Smooth muscle cell (in vitro differentiated cells): ENCODE measurements around the gene OAS3. TPM values are rescaled to one million over a fixed set of nuclear protein-coding genes. Genes with fewer than 3 reads are reported as not detected.

Source experiments
- DNase-seq: peaks from one replicate; lab custom pipeline; 2025; ENCODE audit not compliant: unreplicated experiment; lab: John Stamatoyannopoulos, UW
- H2AFZ ChIP-seq: fragments of 200-600 bp; sonication (generic); 2 replicates; pipeline ENCODE4 v1.6.0; 2016; ENCODE audit warnings: antibody characterized with exemption, low read depth, mild to moderate bottlenecking
- H3F3A ChIP-seq: fragments of 200-600 bp; sonication (generic); 2 replicates; pipeline ENCODE4 v1.6.0; 2017; ENCODE audit warnings: antibody characterized with exemption, low read depth
- H3K27ac ChIP-seq: fragments of 200-600 bp; sonication (generic); 2 replicates; pipeline ENCODE4 v1.5.1; 2016; ENCODE audit warnings: low read depth, mild to moderate bottlenecking
- H3K27me3 ChIP-seq: fragments of 200-600 bp; sonication (generic); 2 replicates; pipeline ENCODE4 v1.6.1; 2016; ENCODE audit warnings: low read depth, mild to moderate bottlenecking
- H3K36me3 ChIP-seq: fragments of 200-600 bp; sonication (generic); 2 replicates; pipeline ENCODE4 v1.5.1; 2016; ENCODE audit warnings: low read depth
- H3K4me1 ChIP-seq: fragments of 200-600 bp; sonication (generic); 2 replicates; pipeline ENCODE4 v1.5.1; 2016; ENCODE audit warnings: low read depth
- H3K4me2 ChIP-seq: fragments of 200-600 bp; sonication (generic); 2 replicates; pipeline ENCODE4 v1.6.0; 2016; ENCODE audit warnings: mild to moderate bottlenecking
- H3K4me3 ChIP-seq: fragments of 200-600 bp; sonication (generic); 2 replicates; pipeline ENCODE4 v1.5.1; 2016; ENCODE audit warnings: mild to moderate bottlenecking
- H3K79me2 ChIP-seq: fragments of 200-600 bp; sonication (generic); 2 replicates; pipeline ENCODE4 v1.6.0; 2016; ENCODE audit warnings: low read depth, mild to moderate bottlenecking
- H3K9ac ChIP-seq: fragments of 200-600 bp; sonication (generic); 2 replicates; pipeline ENCODE4 v1.6.0; 2016; ENCODE audit warnings: low read depth
- H3K9me3 ChIP-seq: fragments of 200-600 bp; sonication (generic); replicated peaks from 2 replicates; pipeline ENCODE4 v1.5.1; 2016; ENCODE audit warnings: low read depth
- H4K20me1 ChIP-seq: fragments of 200-600 bp; sonication (generic); 2 replicates; pipeline ENCODE4 v1.6.0; 2016; ENCODE audit warnings: low read depth
- WGBS: methylation state at CpG from one replicate; pipeline ENCODE4 v1.1.7; 2016; ENCODE audit warnings: low lambda C conversion rate; 5-methylcytosine and 5-hydroxymethylcytosine counted together
- polyA plus RNA-seq: library from polyadenylated mRNA; unstranded; fragments of >200 nt; fragmentation: Nextera tagmentation; extraction: Ambion mirVana; gene quantifications from 2 replicates; pipeline ENCODE4 v1.2.1, GENCODE V29; 2016
- total RNA-seq: library from RNA; depleted of rRNA; stranded (reverse); fragments of >200 nt; gene quantifications from 2 replicates; pipeline ENCODE4 v1.2.3, GENCODE V29; 2014
- TF ChIP-seq, protein P1 (sequence below): fragments of 200-600 bp; sonication (generic); IDR thresholded peaks from 2 replicates; pipeline ENCODE4 v1.5.1; 2017; ENCODE audit warnings: borderline replicate concordance, mild to moderate bottlenecking, antibody characterized with exemption; ENCODE audit not compliant: insufficient read depth, poor library complexity, severe bottlenecking

The OAS3 gene
- total and polyA plus RNA-seq, 2 experiments from 2014 or later, result 1.1 TPM; not detected in 1

DNA sequence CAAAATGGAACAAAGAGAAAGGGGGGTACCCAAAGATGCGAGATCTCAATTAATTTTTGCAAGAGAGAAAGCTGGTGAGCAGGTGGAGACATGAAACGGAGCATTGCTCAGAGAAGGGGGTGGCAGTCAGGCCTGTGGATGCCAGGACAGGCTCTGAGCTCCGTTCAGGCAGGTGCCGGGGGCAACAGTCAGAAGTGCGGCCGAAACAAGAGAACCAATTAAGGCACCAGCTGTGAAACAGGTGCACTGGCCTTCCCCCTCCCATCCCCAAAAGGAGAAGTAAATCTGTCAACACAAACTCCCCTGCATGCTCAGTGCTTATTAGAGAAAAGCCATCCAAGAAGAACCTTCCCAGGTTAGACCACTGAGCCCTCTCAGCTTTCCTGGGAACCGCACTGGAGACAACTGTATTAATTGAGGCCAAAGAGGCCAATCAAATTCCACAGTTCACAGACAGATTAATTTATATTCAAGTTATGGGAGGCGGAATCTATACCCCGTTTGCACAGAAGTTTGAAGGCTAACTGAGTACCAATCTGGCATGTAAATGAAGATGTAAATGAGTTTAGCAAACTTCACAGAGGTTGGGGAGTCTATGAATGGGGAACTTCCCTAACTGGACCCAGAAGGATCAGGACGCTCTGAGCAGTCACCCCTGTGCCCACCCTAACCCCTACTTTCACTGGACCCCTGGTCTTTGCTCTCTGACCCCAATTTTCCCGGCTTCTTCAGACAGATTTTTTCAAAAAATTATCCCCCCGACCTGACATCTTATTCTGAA lies 60.9 kb downstream of the OAS3 start:
- WGBS, result 84% methylated on average over 12 of the region's 12 CpGs
- Histone ChIP-seq H3K9ac (no peak overlapping the region), H4K20me1 (no peaks in the 10 kb centered on the region), H3K4me3 (no peak overlapping the region), H3F3A (no peaks in the 10 kb centered on the region), H2AFZ (no peak overlapping the region), H3K27me3 (no peaks in the 10 kb centered on the region), H3K9me3 (no peaks in the 10 kb centered on the region), H3K4me1 (no peaks in the 10 kb centered on the region), H3K36me3 (no peaks in the 10 kb centered on the region), H3K4me2 (no peak overlapping the region), H3K27ac (no peak overlapping the region), H3K79me2 (no peaks in the 10 kb centered on the region)
- no peak for DNase-seq
- TF ChIP-seq, protein P1, sequence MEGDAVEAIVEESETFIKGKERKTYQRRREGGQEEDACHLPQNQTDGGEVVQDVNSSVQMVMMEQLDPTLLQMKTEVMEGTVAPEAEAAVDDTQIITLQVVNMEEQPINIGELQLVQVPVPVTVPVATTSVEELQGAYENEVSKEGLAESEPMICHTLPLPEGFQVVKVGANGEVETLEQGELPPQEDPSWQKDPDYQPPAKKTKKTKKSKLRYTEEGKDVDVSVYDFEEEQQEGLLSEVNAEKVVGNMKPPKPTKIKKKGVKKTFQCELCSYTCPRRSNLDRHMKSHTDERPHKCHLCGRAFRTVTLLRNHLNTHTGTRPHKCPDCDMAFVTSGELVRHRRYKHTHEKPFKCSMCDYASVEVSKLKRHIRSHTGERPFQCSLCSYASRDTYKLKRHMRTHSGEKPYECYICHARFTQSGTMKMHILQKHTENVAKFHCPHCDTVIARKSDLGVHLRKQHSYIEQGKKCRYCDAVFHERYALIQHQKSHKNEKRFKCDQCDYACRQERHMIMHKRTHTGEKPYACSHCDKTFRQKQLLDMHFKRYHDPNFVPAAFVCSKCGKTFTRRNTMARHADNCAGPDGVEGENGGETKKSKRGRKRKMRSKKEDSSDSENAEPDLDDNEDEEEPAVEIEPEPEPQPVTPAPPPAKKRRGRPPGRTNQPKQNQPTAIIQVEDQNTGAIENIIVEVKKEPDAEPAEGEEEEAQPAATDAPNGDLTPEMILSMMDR, result no peak

GRCh38 chr12:113000433-113000832 lies 62.2 kb downstream of the OAS3 start:
- Histone ChIP-seq H3K36me3 (no peaks in the 10 kb centered on the region), H3K4me3 (no peak overlapping the region), H3K9me3 (no peaks in the 10 kb centered on the region), H3K27ac (no peak overlapping the region), H2AFZ (no peak overlapping the region), H3K4me1 (no peaks in the 10 kb centered on the region), H3K27me3 (peaks cover 6% of the 10 kb centered on the region), H3F3A (no peaks in the 10 kb centered on the region), H3K4me2 (no peak overlapping the region), H4K20me1 (no peaks in the 10 kb centered on the region), H3K9ac (no peak overlapping the region), H3K79me2 (no peaks in the 10 kb centered on the region)
- WGBS, result 79% methylated on average over 6 of the region's 6 CpGs
- no peak for DNase-seq
- TF ChIP-seq, protein P1, result no peak

DNA sequence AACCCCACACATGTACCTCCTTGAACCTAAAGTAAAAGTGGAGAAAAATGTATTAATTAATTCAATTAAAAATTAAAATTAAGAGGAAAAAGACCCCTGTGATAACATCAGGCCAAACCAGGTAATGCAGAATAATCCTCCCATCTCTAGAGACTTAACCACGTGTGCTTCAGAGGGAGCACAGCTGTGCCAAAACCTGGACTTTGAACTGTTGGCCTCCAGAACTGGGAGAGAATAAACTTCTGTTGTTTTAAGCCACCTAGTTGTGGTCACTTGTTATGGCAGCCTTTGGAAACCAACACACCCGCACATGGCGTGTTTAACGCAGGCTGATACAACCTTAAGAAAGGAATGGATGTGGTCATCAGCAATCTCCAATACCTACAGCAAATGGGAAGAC lies 63.9 kb downstream of the OAS3 start:
- no peaks in the 10 kb centered on the region for H3K79me2 ChIP-seq
- no peak overlapping the region for H3K9ac ChIP-seq
- DNase-seq, result no peak
- H3K36me3 ChIP-seq, result no peaks in the 10 kb centered on the region
- no peaks in the 10 kb centered on the region for H3F3A ChIP-seq
- 78% methylated on average over 4 of the region's 4 CpGs for WGBS
- no peak overlapping the region for H2AFZ ChIP-seq
- no peaks in the 10 kb centered on the region for H4K20me1 ChIP-seq
- TF ChIP-seq, protein P1, result no peak
- H3K4me3 ChIP-seq, result no peak overlapping the region
- H3K4me1 ChIP-seq, result no peaks in the 10 kb centered on the region
- no peak overlapping the region for H3K27ac ChIP-seq
- no peak overlapping the region for H3K4me2 ChIP-seq
- peaks cover 9% of the 10 kb centered on the region for H3K27me3 ChIP-seq
- no peaks in the 10 kb centered on the region for H3K9me3 ChIP-seq

DNA sequence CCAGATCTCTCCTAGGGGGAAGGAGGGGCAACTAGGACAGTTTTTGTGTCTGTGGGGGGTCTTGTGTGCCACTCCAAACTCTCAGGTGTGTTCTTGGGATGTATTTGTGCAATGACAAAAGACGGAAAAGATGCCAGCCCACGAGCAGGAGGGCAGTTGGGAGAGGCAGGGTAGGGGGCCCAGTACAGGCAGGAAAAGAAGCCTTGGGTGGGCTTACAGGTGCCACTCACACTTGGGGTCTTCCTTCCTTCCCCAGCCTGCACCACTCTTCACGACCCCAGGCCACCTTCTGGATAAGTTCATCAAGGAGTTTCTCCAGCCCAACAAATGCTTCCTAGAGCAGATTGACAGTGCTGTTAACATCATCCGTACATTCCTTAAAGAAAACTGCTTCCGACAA lies 64.4 kb downstream of the OAS3 start:
- Histone ChIP-seq H3K4me2 (no peak overlapping the region), H4K20me1 (no peaks in the 10 kb centered on the region), H3K79me2 (no peaks in the 10 kb centered on the region), H2AFZ (no peak overlapping the region), H3K36me3 (no peaks in the 10 kb centered on the region), H3F3A (no peaks in the 10 kb centered on the region), H3K27ac (no peak overlapping the region), H3K4me1 (no peaks in the 10 kb centered on the region), H3K9ac (no peak overlapping the region), H3K27me3 (peaks cover 12% of the 10 kb centered on the region), H3K9me3 (no peaks in the 10 kb centered on the region), H3K4me3 (no peak overlapping the region)
- 91% methylated on average over 5 of the region's 5 CpGs for WGBS
- TF ChIP-seq, protein P1, result no peak
- DNase-seq, result no peak
